Right lobe of liver (tissue), 6 donors: ENCODE results near the gene FGF3. TPM values are rescaled to one million over a fixed set of nuclear protein-coding genes. Genes with fewer than 3 reads are reported as not detected.

Experiments
- ATAC-seq, 4 donors: fragments of 200-7000 bp; cut with Tn5 transposase; one replicate each; pipeline ENCODE4 v1.9.1; 2020; ENCODE audit warnings: mild to moderate bottlenecking in 4 of 4, moderate library complexity in 4 of 4
- DNase-seq, 3 donors: peaks; one replicate each; pipeline ENCODE4 v3.0.0-alpha.2; 2020
- H3K27ac ChIP-seq, 3 donors: fragments of 200-600 bp; one replicate each; pipeline ENCODE4 v1.8.0; 2022
- H3K27me3 ChIP-seq, 2 donors: fragments of 200-600 bp; one replicate each; pipeline ENCODE4 v1.8.0; 2022
- H3K36me3 ChIP-seq, 4 donors: fragments of 200-600 bp; sonication (generic) in 1 of 4; one replicate each; pipeline versions ENCODE4 v1.5.1 to v1.8.0; 2017 to 2022; ENCODE audit warnings: control low read depth in 1 of 4
- H3K4me1 ChIP-seq, 4 donors: fragments of 200-600 bp; sonication (generic) in 1 of 4; one replicate each; pipeline versions ENCODE4 v1.5.1 to v1.8.0; 2017 to 2022; ENCODE audit warnings: control low read depth in 1 of 4
- H3K4me3 ChIP-seq, 3 donors: fragments of 200-600 bp; one replicate each; pipeline ENCODE4 v1.8.0; 2022
- H3K9me3 ChIP-seq, 4 donors: fragments of 200-600 bp; sonication (generic) in 1 of 4; one replicate each; pipeline versions ENCODE4 v1.5.1 to v1.8.0; 2017 to 2022; ENCODE audit warnings: control low read depth in 1 of 4
- CTCF ChIP-seq, 4 donors: fragments of 200-600 bp in 3 of 4; fragments of 450-650 bp in 1 of 4; IDR thresholded peaks; one replicate each; pipeline versions ENCODE4 v1.5.1 to v1.8.0; 2016 to 2022; ENCODE audit warnings: antibody characterized with exemption in 4 of 4, mild to moderate bottlenecking in 2 of 4
- POLR2A ChIP-seq: fragments of 450-650 bp; IDR thresholded peaks from one replicate; pipeline ENCODE4 v1.6.1; 2017; ENCODE audit warnings: antibody characterized with exemption, mild to moderate bottlenecking
- WGBS: methylation state at CpG from one replicate; pipeline ENCODE4 v1.1.6; 2018; ENCODE audit warnings: low coverage, low lambda C conversion rate; ENCODE audit not compliant: insufficient coverage; ENCODE audit errors: missing lambda C conversion rate; 5-methylcytosine and 5-hydroxymethylcytosine counted together
- intact Hi-C, 2 donors: fragments of 100-400 bp; cut with DNase I; formaldehyde crosslinking; loops; one replicate each; pipeline versions ENCODE4 v1.11.2 to v1.14.1; 2022
- total RNA-seq, 6 experiments: library from RNA; depleted of rRNA in 2 of 6; stranded (reverse); fragments of >200 nt in 2 of 6; fragmentation: NEBNext Ultra II Directional in 3 of 6; extraction: Animal tissue kit (Norgen Biotek cat#: 25700) in 3 of 6; gene quantifications; one replicate each; pipeline versions ENCODE4 v1.1.0 to v1.2.4, GENCODE V29; 2016 to 2023
- donor health status: DM: no; HTN: yes; CAD: no.
- donor health status: DM: no; HTN: no; CAD: no.
- donor health status: DM: no; HTN: no; CAD: no.
- donor health status: DM: no; HTN: yes; CAD: no.
- donor health status: DM: no; HTN: yes; CAD: no.

FGF3 gene
- total RNA-seq, 6 experiments from 2014 or later, result not detected

- DNase-seq, result no peak
- Histone ChIP-seq H3K4me3 (no peak overlapping the region), H3K36me3 (no peaks in the 10 kb centered on the region), H3K27me3 (no peaks in the 10 kb centered on the region), H3K9me3 (no peaks in the 10 kb centered on the region), H3K4me1 (no peaks in the 10 kb centered on the region), H3K27ac (no peak overlapping the region)
- intact Hi-C loops, result no loop called here
- no peak for TF ChIP-seq POLR2A
- no peak for TF ChIP-seq CTCF (IDR thresholded peaks at IDR 0.05)
- ATAC-seq, result no peak
- WGBS, result 53% methylated on average over 2 of the region's 4 CpGs
These were observed 31.8 kb downstream of the FGF3 start for GRCh38 chr11:69787457-69787856.

GRCh38 chr11:69781241-69781640, 38.0 kb downstream of the FGF3 start:
- 63% methylated on average over 1 of the region's 8 CpGs for WGBS
- H3K27me3 ChIP-seq, result no peaks in the 10 kb centered on the region
- ATAC-seq, result no peak
- H3K36me3 ChIP-seq, result no peaks in the 10 kb centered on the region
- no peak for DNase-seq
- intact Hi-C loops, result no loop called here
- no peak overlapping the region for H3K4me3 ChIP-seq
- no peaks in the 10 kb centered on the region for H3K4me1 ChIP-seq
- H3K27ac ChIP-seq, result no peak overlapping the region
- H3K9me3 ChIP-seq, result no peaks in the 10 kb centered on the region
- no peak for TF ChIP-seq POLR2A
- TF ChIP-seq CTCF (IDR thresholded peaks at IDR 0.05), result no peak

GRCh38 chr11:69778373-69778772, 40.8 kb downstream of the FGF3 start:
- H3K36me3 ChIP-seq, result no peaks in the 10 kb centered on the region
- DNase-seq (no peak), ATAC-seq (no peak)
- no peaks in the 10 kb centered on the region for H3K9me3 ChIP-seq
- H3K4me3 ChIP-seq, result no peak overlapping the region
- intact Hi-C loops, result no loop called here
- 77% methylated on average over 5 of the region's 8 CpGs for WGBS
- TF ChIP-seq POLR2A, result no peak
- TF ChIP-seq CTCF (IDR thresholded peaks at IDR 0.05), result no peak
- peaks cover 0 to 6% (median 0%) of the 10 kb centered on the region in 4 donors for H3K4me1 ChIP-seq
- no peak overlapping the region for H3K27ac ChIP-seq
- H3K27me3 ChIP-seq, result peaks cover 0 to 17% of the 10 kb centered on the region in 2 donors

GRCh38 chr11:69775163-69775755, 44.0 kb downstream of the FGF3 start, which contains the start of gene FGF4:
Gene FGF4, minus strand, starts transcription at chr11:69775341. Its CDS starts 257 bp downstream, at chr11:69775084.
- ATAC-seq (peak in 3 of 4 donors; percentile 40 to 56 (median 46)), DNase-seq (no peak)
- peaks cover 0 to 17% of the 10 kb centered on the region in 2 donors for H3K27me3 ChIP-seq
- H3K9me3 ChIP-seq, result no peaks in the 10 kb centered on the region
- H3K4me3 ChIP-seq, result no peak within 1 kb of the TSS
- H3K27ac ChIP-seq, result no peak within 1 kb of the TSS
- no peak for TF ChIP-seq CTCF (IDR thresholded peaks at IDR 0.05)
- no peak for TF ChIP-seq POLR2A
- WGBS, result under 1% methylated on average over 27 of the region's 66 CpGs
- H3K4me1 ChIP-seq, result peaks cover 0 to 6% (median 0%) of the 10 kb centered on the region in 4 donors
- H3K36me3 ChIP-seq, result no peaks in the 10 kb centered on the region
- intact Hi-C loops, result no loop called here
